ENCODE data around the gene DNAH12.

DNAH12 gene

GRCh38 chr3:57586778-57587177 lies 42.6 kb upstream of the DNAH12 start:
- no peaks in the 10 kb centered on the region for H3K27me3 ChIP-seq (ENCODE audit: low read depth, low read length)
- peaks cover 17% of the 10 kb centered on the region for H3K4me1 ChIP-seq (ENCODE audit: low read length)
- TF ChIP-seq EZH2phosphoT487 (IDR thresholded peaks at IDR 0.05; ENCODE audit: low read depth) (no peak), CTCF (IDR thresholded peaks at IDR 0.05; ENCODE audit: low read depth, low read length) (no peak)
- H3K36me3 ChIP-seq (replicated peaks; ENCODE audit: low read depth, low read length), result peaks cover 24% of the 10 kb centered on the region
- peak overlapping the region; percentile 23; the same call in 1 of the 2 replicates for H3K4me2 ChIP-seq (ENCODE audit: low read length)
- H3K4me3 ChIP-seq (ENCODE audit: low read length), result no peak overlapping the region
- H3K9ac ChIP-seq (ENCODE audit: low read length), result no peak overlapping the region
- H3K27ac ChIP-seq (ENCODE audit: low read length), result no peak overlapping the region
- H3K9me3 ChIP-seq (ENCODE audit: insufficient read depth, low read length), result no peaks in the 10 kb centered on the region
- no peak overlapping the region for H2AFZ ChIP-seq (ENCODE audit: low read depth, low read length)
- peaks cover 54% of the 10 kb centered on the region for H4K20me1 ChIP-seq (ENCODE audit: insufficient read depth, low read length)
- peaks cover 98% of the 10 kb centered on the region for H3K79me2 ChIP-seq (ENCODE audit: low read length)

- no peaks in the 10 kb centered on the region for H3K27me3 ChIP-seq (ENCODE audit: low read depth, low read length)
- H4K20me1 ChIP-seq (ENCODE audit: insufficient read depth, low read length), result peaks cover 54% of the 10 kb centered on the region
- peaks cover 29% of the 10 kb centered on the region for H3K4me1 ChIP-seq (ENCODE audit: low read length)
- no peak overlapping the region for H2AFZ ChIP-seq (ENCODE audit: low read depth, low read length)
- no peak overlapping the region for H3K4me3 ChIP-seq (ENCODE audit: low read length)
- no peaks in the 10 kb centered on the region for H3K9me3 ChIP-seq (ENCODE audit: insufficient read depth, low read length)
- no peak overlapping the region for H3K9ac ChIP-seq (ENCODE audit: low read length)
- no peak overlapping the region for H3K4me2 ChIP-seq (ENCODE audit: low read length)
- TF ChIP-seq EZH2phosphoT487 (IDR thresholded peaks at IDR 0.05; ENCODE audit: low read depth) (no peak), CTCF (IDR thresholded peaks at IDR 0.05; ENCODE audit: low read depth, low read length) (no peak)
- no peak overlapping the region for H3K27ac ChIP-seq (ENCODE audit: low read length)
- H3K79me2 ChIP-seq (ENCODE audit: low read length), result peaks cover 98% of the 10 kb centered on the region
- peaks cover 43% of the 10 kb centered on the region for H3K36me3 ChIP-seq (replicated peaks; ENCODE audit: low read depth, low read length)
Observed at GRCh38 chr3:57583544-57583943, 39.4 kb upstream of the DNAH12 start.

- Histone ChIP-seq H3K4me2 (ENCODE audit: low read length) (no peak overlapping the region), H3K36me3 (replicated peaks; ENCODE audit: low read depth, low read length) (peaks cover 46% of the 10 kb centered on the region), H2AFZ (ENCODE audit: low read depth, low read length) (no peak overlapping the region), H3K27me3 (ENCODE audit: low read depth, low read length) (no peaks in the 10 kb centered on the region), H3K9ac (ENCODE audit: low read length) (no peak overlapping the region), H3K4me3 (ENCODE audit: low read length) (no peak overlapping the region), H3K9me3 (ENCODE audit: insufficient read depth, low read length) (no peaks in the 10 kb centered on the region), H3K4me1 (ENCODE audit: low read length) (peaks cover 26% of the 10 kb centered on the region), H4K20me1 (ENCODE audit: insufficient read depth, low read length) (peaks cover 48% of the 10 kb centered on the region), H3K27ac (ENCODE audit: low read length) (no peak overlapping the region), H3K79me2 (ENCODE audit: low read length) (peaks cover 98% of the 10 kb centered on the region)
- TF ChIP-seq EZH2phosphoT487 (IDR thresholded peaks at IDR 0.05; ENCODE audit: low read depth) (no peak), CTCF (IDR thresholded peaks at IDR 0.05; ENCODE audit: low read depth, low read length) (peak; percentile 52)
Observed at GRCh38 chr3:57582474-57583168, 38.5 kb upstream of the DNAH12 start.

- Histone ChIP-seq H3K4me2 (ENCODE audit: low read length) (no peak overlapping the region), H2AFZ (ENCODE audit: low read depth, low read length) (no peak overlapping the region), H3K27me3 (ENCODE audit: low read depth, low read length) (no peaks in the 10 kb centered on the region), H3K4me3 (ENCODE audit: low read length) (no peak overlapping the region), H3K36me3 (replicated peaks; ENCODE audit: low read depth, low read length) (peaks cover 72% of the 10 kb centered on the region), H3K27ac (ENCODE audit: low read length) (no peak overlapping the region), H3K4me1 (ENCODE audit: low read length) (peaks cover 17% of the 10 kb centered on the region), H3K9me3 (ENCODE audit: insufficient read depth, low read length) (no peaks in the 10 kb centered on the region), H4K20me1 (ENCODE audit: insufficient read depth, low read length) (peaks cover 23% of the 10 kb centered on the region; the same call in 1 of the 2 replicates), H3K9ac (ENCODE audit: low read length) (no peak overlapping the region), H3K79me2 (ENCODE audit: low read length) (peaks cover 89% of the 10 kb centered on the region)
- TF ChIP-seq EZH2phosphoT487 (IDR thresholded peaks at IDR 0.05; ENCODE audit: low read depth) (no peak), CTCF (IDR thresholded peaks at IDR 0.05; ENCODE audit: low read depth, low read length) (no peak)
Observed at GRCh38 chr3:57577801-57578200, 33.7 kb upstream of the DNAH12 start.
